OCI-LY3 (cell line): Measurements from ENCODE around the gene AKAP6.

Experiments used
- CTCF ChIP-seq: fragments of 200-600, 300-600 bp; sonication (generic); IDR thresholded peaks from 2 replicates; pipeline ENCODE4 v1.5.1; 2014; ENCODE audit warnings: antibody characterized with exemption, low read length, low read depth
- EZH2phosphoT487 ChIP-seq: fragments of 200-600 bp; shearing (Covaris generic); IDR thresholded peaks from 2 replicates; pipeline ENCODE4 v1.6.1; 2018; ENCODE audit warnings: antibody characterized with exemption, mixed run types, low read depth

DNA sequence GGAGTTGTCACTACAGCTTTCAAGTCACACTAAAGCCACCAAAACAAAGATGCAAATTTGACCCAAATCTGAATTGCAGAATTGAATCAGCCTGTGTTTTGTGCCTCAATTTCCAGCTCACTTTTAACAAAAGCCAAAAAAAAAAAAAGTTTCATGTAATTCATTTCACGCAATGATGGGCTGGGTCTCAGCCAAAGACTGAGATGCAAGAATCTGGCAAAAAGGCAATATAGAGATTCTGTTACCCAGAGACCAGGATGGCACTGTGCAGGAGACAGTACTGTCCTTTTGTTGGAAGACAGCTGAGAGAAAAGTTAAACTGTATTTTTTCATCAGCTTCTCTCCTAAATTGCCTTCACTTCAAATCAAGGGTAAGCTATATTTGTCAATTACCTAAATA lies 403.9 kb downstream of the AKAP6 start:
- no peak for TF ChIP-seq CTCF
- TF ChIP-seq EZH2phosphoT487, result no peak
